HG03025 (cell line): Measurements from ENCODE around the gene SMG5.
A peak's percentile ranks its signal among the peaks of the same experiment; 100 is the strongest.

ENCODE experiments used
- ATAC-seq: cut with Tn5 transposase; IDR thresholded peaks from one replicate; pipeline ENCODE4 v1.9.1; 2021; ENCODE audit warnings: mild to moderate bottlenecking, moderate library complexity; ENCODE audit not compliant: unreplicated experiment, low FRiP score

Gene SMG5

GRCh38 chr1:156246241-156246780 is 36.3 kb downstream of the SMG5 start:
- ATAC-seq = no peak

- no peak for ATAC-seq
These were observed 37.0 kb downstream of the SMG5 start for GRCh38 chr1:156245451-156246232.

GRCh38 chr1:156244712-156245111 is 37.9 kb downstream of the SMG5 start:
- ATAC-seq = no peak

DNA sequence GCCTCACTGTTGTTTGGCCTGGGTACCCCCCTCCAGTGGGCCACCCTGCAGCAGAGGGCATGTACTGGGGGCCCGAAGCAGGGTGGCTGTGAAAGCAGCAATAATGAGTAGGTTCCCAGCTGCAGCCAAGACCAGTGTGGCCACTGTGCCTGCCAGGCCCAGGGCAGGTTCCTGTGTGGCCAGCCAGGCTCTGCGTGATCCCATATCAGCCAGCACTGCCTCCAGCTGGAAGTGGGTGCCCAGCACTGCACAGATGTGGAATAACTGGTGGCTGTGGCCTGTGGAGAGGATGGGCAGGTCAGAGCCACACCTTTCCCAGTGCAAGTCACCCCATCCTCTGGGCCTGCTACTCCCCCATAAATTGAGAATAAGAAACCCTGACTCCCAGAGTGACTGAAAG is 38.5 kb downstream of the SMG5 start:
- ATAC-seq = no peak

DNA sequence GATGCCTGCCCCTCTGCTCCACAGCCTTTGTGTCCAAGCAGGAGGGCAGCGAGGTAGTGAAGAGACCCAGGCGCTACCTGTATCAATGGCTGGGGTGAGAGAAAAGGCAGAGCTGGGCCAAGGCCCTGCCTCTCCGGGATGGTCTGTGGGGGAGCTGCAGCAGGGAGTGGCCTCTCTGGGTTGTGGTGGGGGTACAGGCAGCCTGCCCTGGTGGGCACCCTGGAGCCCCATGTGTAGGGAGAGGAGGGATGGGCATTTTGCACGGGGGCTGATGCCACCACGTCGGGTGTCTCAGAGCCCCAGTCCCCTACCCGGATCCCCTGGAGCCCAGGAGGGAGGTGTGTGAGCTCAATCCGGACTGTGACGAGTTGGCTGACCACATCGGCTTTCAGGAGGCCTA is 39.9 kb downstream of the SMG5 start:
- ATAC-seq = no peak

- no peak for ATAC-seq
These were observed 40.7 kb downstream of the SMG5 start, which contains the start of gene BGLAP for GRCh38 chr1:156241926-156242325. Gene BGLAP (plus strand): TSS chr1:156242184. CDS start chr1:156242232, 48 bp downstream.

- ATAC-seq = no peak
These were observed 41.3 kb downstream of the SMG5 start for GRCh38 chr1:156241311-156241811.

- no peak for ATAC-seq
These were observed 44.4 kb downstream of the SMG5 start for GRCh38 chr1:156238248-156238647.

DNA sequence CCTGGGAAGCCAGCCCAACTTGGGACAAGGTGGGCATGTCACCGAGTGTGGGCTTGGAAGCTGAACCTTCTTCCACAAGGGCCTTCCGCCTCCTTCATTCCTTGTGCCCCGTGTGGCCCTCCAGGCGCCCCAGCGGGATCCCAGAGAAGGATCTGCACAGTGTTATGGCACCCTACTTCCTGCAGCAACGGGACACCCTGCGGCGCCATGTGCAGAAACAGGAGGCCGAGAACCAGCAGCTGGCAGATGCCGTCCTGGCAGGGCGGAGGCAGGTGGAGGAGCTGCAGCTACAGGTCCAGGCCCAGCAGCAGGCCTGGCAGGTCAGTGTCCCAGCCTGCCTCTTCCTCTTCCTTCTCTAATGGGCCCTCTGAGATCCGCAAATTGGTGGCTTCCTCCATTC is 46.5 kb downstream of the SMG5 start:
- no peak for ATAC-seq

DNA sequence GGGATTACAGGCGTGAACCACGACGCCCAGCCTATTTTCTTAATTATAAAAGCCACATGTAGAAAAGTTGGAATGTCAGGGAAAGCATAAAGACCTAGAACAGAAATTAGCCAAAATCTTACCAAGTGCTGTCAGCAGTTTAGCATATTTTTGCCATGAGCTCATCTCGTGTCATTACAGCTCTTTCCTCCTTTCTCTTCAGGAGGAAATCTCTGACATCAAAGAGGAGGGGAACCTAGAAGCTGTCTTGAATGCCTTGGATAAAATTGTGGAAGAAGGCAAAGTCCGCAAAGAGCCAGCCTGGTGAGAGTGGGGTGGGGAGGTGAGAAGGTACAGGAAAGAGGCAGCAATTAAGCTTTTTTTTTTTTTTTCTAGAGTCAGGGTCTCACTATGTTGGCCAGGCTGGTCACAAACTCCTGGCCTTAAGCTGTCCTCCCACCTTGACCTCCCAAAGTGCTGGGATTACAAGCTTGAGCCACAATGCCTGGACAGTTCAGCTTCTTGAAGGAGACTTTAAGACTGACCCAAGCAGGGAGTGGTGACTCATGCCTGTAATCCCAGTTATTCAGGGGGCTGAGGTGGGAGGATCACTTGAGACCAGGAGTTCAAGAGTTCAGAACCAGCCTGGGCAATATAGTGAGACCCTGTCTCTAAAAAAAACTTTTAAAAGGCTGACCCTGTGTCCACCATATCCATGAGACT is 49.0 kb downstream of the SMG5 start:
- no peak for ATAC-seq

- ATAC-seq = no peak
These were observed 50.3 kb downstream of the SMG5 start for GRCh38 chr1:156232201-156232894.

- ATAC-seq = no peak
These were observed 52.2 kb downstream of the SMG5 start for GRCh38 chr1:156230473-156230837.

- no peak for ATAC-seq
These were observed 52.7 kb downstream of the SMG5 start for GRCh38 chr1:156229809-156230472.

DNA sequence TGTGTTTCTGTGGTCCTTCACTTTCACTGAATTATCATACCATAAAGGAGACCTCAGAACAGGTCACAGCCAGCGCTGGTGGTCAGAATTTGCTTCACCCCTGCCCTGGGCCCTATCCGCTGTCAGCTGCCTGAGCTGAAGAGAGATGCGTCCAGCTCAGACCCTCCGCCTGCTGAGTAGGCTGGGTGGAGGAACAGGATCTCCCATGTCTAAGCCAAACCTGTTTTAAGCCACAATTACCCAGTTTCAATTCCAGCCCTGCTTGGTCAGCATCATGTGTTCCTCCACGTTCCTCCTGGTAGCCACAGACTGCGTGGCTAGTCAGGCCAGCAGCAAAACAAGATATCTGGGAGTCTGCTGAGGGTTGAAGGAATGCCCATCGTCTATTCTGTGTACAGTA is 54.1 kb downstream of the SMG5 start:
- no peak for ATAC-seq

DNA sequence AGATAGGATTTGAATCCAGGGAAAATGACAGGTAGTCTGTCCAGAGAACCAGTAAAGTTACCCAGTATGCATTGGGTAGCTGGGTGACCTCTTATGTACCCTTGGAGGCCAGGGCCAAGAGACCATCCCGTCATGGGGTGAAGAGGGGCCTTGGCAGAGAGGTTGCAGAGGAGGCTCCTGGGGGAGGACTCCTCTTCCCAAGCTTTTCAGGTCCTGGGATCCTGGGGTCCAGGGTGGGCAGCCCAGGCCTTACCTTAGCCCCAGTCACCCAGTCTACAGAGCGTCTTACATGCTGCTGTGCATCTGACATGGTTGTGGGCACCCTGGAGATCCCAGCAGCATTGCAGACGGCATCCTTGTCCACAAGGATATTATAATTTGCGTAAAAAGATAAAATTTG is 55.8 kb downstream of the SMG5 start:
- no peak for ATAC-seq

DNA sequence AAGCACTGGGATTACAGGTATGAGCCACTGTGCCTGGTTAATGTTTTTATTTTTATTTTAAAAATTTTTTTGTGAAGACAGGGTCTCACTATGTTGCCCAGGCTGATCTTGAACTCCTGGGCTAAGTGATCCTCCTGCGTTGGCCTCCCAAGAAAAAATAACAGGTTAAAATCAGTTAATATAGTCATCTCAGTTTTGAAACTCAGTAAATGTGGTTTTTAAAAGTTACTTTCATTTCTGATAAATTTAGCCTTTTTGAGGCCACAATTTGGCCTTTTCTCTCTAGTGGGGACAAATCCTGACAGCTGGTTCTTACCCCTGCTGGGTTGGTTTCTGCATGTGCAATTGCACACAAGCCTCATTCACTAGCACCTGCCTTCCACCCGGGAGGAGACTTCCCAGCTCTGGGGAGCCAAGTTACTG is 56.5 kb downstream of the SMG5 start:
- ATAC-seq = peak; percentile 63

- ATAC-seq = no peak
These were observed 57.0 kb downstream of the SMG5 start for GRCh38 chr1:156225677-156226014.

DNA sequence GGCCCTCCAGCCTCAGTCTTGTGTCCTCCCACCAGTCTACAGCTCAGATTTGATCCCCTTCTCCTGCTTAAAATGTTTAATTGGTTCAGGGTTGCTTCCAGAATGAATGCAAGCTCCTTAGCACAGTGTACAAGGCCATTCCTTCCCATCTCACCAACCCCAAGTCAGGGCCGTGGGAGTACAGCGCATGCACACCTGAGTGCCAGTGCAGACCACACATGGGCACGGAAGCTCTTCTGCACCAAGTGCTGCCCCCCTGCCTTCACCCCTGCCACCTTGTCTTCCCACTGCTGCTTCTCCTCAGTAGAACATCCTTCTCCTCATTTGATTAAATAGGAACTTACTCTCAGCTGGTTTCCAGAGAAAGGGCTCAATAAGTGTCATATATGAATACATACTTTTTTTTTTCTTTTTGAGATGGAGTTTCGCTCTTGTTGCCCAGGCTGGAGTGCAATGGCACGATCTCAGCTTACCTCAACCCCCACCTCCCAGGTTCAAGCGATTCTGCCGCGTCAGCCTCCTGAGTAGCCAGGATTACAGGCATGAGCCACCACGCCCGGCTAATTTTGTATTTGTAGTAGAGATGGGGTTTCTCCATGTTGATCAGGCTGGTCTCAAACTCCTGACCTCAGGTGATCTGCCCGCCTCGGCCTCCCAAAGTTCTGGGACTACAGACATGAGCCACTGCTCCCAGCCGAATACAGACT is 60.5 kb downstream of the SMG5 start:
- ATAC-seq = no peak

DNA sequence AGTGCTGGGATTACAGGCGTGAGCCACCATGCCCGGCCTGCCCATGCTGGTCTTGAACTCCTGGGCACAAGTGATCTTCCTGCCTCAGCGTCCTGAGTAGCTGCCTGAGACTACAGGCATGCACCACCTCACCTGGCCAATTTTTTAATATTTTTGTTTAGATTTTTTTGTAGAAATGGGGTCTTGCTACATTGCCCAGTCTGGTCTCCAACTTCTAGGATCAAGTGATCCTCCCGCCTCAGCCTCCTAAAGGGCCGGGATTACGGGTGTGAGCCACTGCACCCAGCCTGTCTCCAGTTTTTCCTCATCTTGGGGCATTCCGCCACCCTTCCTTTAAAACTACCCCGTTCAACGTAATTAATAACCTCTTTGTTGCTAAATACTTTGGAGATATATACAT is 62.4 kb downstream of the SMG5 start:
- ATAC-seq = no peak

DNA sequence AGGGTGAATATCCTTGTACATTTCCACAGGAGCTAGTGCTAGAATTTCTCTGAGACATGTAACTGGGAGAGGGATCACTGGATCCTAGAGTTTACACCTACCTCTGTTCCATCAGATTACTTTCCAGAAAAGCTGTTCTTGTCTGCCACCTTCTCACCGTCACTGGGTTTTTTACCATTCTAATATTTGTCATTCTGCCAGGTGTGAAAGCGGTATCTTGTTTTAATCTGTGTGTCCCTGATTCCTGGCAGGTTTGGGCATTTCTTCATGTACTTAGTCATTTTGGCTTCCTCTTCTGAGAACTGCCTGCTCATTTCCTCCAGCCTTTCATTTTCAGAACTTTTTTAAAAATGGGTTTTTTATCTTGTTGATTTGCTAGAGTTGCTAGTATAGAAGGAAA is 64.8 kb downstream of the SMG5 start:
- ATAC-seq = no peak
